Measurements from ENCODE around the gene ABCC8.
A peak's percentile ranks its signal among the peaks of the same experiment; 100 is the strongest.

Gene ABCC8

DNA sequence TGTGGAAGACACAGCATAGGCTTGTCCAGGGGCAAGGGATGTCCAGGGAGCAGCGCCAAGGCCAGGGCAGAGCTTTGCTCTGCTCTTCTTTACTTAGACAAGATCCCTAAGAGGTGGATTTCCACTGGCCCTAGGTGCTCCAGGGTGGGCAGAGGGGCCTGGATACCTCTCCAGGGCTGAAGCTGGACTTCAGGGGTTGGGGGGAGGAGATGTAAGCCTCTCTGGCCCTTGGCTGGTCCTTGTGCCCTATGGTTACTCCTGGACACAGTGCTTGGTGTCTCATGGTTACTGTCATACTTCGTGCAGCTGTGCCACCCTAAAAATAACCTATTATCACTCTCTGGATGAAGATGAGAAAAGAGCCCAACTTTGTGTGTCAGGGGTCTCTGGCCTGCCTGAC, 75.3 kb downstream of the ABCC8 start:
- DNase-seq = no peak

GRCh38 chr11:17400048-17400775, 76.4 kb downstream of the ABCC8 start:
- no peak for DNase-seq

DNA sequence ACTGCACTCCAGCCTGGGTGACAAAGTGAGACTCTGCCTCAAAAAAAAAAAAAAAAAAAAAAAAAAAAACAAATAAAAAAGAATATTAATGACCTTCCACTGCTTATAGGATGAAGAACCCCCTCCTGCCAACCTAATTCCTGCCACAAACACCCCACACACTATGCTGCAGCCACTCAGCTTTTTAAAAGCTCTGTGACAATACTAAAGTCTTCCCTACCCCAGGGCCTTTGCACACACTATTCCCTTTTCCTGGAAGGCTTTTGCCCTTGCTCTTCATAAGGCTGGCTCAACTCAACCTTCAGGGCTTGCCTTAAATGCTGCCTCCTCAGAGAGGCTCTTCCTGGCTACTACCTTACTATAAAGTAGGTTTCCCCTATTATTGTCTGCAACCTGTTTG, 77.4 kb downstream of the ABCC8 start:
- no peak for DNase-seq

- DNase-seq = no peak
These were observed 79.2 kb downstream of the ABCC8 start for GRCh38 chr11:17397311-17398002.

DNA sequence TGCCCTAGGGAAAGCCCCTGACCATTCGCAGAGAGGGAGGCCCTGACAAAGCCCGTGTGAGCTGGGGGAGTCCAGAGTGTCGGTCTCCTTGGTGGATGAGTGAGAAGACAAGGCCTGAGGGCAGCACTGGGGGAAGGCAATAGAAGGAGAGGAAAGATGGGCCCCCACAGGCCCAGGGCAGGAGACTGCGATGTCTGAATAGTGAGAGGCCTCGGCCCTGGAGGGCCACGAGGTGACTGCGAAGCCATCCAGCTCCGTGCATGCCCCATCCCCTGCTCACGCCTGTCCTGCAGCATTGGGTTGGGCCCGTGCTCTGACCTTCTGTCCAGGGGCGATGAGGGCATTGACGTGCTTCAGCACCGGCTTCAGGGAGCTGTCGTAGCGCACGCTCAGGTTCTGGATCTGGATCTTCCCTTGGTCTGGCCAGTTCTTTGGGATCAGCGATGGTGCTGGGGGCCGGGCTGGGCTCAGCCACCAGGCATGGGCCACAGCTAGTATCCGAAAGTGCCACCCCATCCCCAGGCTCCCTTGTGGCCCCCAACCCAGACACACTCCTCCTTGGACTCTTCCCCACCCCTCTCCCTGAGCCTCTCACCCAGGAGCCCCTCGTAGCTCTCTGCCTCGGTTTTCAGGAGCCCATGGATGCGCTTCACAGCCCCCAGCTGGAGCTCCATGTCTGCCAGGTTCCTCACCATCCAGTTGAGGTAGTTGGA, 79.9 kb downstream of the ABCC8 start:
- DNase-seq = no peak

- DNase-seq = no peak
These were observed 80.7 kb downstream of the ABCC8 start for GRCh38 chr11:17395978-17396377.

DNA sequence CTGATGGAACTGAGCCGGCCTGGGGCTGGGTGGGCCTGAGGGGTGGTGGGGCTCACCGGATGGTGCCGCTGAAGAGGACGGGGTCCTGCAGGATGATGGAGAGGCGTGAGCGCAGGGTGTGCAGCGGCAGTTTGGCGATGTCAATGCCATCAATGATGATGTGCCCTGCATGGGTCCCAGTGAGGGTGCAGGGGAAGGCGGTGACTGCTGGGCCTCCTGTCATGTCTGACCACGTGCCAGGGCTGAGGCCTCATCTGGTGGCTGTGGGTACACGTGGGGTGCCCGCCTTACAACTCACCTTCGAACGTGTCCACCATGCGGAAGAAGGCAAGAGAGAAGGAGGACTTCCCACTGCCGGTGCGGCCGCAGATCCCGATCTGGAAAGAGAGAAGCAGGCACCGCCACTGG, 81.1 kb downstream of the ABCC8 start:
- no peak for DNase-seq

- DNase-seq = no peak
These were observed 81.8 kb downstream of the ABCC8 start for GRCh38 chr11:17394743-17395390.

DNA sequence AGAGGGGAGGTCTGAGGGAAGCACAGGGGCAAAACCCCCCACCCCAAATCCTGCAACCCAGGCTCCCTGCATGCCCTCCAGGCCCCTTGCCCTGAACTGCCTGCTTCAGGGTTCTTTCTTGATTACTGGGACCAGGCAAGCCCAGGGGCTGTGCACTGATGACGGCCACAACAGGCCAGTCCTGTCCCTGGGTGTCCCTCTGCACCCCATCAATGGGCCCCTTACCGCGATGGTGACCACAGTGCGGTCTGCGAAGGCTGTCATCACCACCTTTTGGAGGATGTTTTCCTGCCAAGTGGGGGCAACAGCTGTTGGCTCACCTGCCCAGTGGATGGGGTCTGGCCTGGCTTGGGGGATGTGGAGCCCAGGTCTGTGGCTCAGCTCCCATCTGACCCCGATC, 83.2 kb downstream of the ABCC8 start:
- no peak for DNase-seq

GRCh38 chr11:17392872-17393271, 83.8 kb downstream of the ABCC8 start:
- DNase-seq = no peak

GRCh38 chr11:17391493-17392355, 84.9 kb downstream of the ABCC8 start:
- DNase-seq = peak; percentile 95 to 97

DNA sequence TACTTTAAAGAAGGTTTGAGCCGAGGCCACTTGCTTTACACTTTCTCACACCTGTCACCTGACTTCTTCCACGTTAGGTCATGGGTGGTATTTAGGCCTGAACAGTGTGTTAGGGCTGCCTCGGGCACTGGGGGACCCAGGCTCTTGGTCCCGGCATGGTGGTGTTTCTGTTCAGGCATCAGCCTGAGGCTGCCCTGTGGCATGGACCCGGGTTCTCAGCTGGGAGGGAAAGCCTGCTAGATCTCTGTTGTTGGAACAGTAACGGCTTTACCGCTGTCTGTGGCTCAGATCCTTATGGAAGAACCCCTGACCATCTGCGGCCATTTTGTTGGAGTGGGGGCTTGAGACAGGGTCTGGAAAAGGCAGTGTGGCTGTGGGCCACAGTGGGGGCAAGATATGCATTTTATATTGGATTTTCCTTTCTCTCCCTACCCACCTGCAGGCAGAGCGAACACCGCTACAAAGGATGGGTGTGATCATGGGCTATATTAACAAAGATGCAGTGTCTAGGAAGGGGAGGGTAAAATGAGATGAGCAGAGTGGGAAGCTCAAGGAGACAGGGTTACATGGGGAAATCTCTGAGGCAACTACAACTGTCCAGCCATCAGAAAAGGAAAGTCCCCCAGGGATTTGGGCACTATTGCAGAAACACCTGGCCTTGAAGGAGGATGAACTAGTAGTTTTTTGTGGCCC, 86.5 kb downstream of the ABCC8 start:
- DNase-seq = peak; percentile 42 to 53

DNA sequence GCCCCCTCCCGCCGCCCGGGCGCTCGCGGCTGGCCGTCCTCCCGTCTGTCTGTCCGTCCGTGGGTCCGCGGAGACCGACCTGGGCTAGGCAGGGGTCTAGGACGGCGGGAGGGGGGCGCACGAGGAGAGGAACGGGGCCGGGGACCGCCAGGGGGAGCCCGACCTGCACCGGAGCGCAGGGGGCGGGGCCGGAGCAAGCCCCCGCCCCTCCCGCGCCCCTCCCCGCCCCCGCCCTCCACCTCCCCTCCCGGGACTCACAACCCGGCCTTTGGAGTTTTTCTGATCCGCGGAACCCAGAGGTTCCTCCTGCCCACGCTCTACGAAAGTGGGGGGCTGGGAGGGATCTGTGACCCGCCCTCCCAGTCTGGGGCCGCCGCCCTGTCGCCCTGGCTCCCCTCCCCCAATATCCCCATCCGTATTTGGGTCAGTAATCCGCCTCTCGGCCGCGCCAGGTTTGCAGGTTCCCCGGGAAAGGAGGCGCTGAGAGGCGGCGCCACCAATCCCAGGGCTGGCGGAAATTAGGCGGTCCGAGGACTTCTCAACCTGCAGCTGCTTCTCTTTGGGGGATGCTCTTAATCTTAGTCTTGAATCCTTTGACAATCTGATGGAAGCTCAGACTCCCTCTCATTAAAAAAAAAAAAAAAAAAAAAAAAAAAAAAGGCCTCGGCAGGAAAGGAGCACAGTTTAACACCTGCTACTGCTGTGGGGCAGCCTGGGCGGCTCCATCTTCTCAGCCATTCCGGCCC, 87.3 kb downstream of the ABCC8 start:
- DNase-seq = peak; percentile 77 to 96

DNA sequence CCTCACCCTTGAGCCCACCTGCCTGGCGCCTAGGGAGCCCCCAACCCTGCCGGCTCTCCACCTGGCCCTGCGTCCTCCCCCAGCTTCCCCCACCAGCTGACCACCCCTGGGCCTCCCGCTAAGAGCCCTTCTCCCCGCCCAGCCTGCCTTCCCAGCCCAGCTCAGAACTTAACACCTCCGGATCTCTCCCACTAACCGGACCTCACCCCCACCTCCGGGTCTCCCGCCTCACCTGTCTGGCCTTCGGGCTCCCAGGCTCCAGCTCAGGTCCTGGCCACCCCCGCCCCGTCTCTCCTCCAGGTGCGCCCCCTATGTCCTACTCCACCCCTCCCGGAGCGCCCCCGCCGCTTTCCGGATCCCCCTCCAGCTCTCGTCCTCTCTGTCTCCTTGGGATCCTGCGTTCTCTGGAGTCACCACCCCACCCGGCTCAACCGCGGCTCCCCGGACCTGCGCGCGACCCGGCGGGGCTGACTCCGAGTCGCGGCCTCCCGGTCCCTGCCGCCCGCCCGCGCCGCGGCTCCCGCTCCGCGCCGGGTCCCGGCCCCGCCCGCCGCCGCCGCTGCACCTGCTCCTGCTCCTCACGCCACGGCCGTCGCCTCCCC, 87.9 kb downstream of the ABCC8 start, which contains the start of gene KCNJ11:
Gene KCNJ11, minus strand, starts transcription at position 51 of the 602 bp plus-strand sequence. CDS start 568 bp downstream, outside the sequence.
- peak in 1 of 2 experiments; percentile 93 for DNase-seq

DNA sequence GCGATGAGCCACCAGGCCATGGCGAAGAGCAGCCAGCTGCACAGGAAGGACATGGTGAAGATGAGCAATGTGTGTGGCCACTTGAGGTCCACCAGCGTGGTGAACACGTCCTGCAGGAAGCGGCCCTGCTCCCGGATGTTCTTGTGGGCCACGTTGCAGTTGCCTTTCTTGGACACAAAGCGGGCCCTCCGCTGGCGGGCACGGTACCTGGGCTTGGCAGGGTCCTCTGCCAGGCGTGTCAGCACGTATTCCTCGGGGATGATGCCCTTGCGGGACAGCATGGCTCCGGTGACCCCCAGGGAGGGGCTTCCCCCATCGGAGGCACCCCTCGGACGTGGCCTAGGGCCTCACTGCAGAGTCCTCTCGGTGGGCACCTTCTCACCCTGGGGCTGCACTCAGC, 88.8 kb downstream of the ABCC8 start:
- DNase-seq = no peak

GRCh38 chr11:17387254-17387653, 89.4 kb downstream of the ABCC8 start:
- DNase-seq = no peak

- DNase-seq = peak; percentile 24 to 82
These were observed 90.1 kb downstream of the ABCC8 start for GRCh38 chr11:17386331-17387084.

DNA sequence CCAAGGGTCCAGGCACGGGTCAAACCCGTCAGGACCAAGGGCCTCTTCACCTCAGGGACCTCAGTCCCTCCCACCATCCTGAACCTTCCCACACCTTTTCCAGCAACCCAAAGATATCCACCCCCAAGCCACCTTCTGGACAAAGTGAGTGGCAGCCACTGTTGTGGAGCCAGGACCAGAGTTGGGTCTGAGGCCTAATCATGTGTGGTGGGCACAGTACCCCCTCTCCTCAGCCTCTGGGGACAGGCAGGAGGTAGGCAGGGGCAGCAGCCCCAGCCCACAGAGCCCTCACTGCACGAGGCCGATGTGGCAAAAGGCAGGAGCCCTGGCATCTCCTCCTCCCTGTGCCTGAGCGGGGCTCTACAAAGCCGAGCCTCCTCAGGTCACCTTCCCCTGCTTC, 90.7 kb downstream of the ABCC8 start:
- peak in 1 of 2 experiments; percentile 43 for DNase-seq

DNA sequence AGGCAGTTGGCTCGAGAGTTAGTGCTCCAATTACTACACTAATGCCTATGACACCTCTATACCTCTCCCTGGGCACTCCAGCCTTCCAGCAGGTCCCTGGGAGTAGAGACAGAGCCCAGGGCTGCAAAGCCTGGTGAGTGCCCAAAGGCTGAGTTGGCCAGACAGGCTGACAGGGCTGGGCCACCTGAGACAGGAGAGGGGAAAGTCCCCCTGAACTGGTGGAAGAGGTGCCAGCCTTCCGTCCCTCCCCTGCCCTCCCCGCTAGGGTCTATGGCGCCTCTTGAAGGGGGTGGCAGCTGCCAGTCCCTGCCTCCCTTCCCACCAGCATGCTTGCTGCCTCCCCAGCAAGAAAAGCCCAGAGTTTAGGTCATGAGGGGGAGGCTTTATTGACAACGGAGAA, 91.2 kb downstream of the ABCC8 start:
- no peak for DNase-seq

Data from NCI-H526 (cell line).